GM18505 (cell line): ENCODE results near the gene TRAIP.
"Not testable (repeated sequence)": the region's sequence is repeated elsewhere in the genome, so short reads cannot be mapped to it uniquely, and the experiment has no call there.

Experiments
- ATAC-seq: cut with Tn5 transposase; IDR thresholded peaks from one replicate; pipeline ENCODE4 v1.9.1; 2021; ENCODE audit not compliant: unreplicated experiment
- POLR2A ChIP-seq: IDR thresholded peaks from 4 replicates; pipeline ENCODE4 v1.6.1; 2011; ENCODE audit warnings: borderline replicate concordance; ENCODE audit not compliant: insufficient read depth, insufficient read length; ENCODE audit errors: extremely low read depth

Gene TRAIP

GRCh38 chr3:49856181-49857005, at the start of gene TRAIP:
TSS of gene TRAIP (minus strand) at chr3:49856564. CDS start at chr3:49856453, 111 bp downstream.
- ATAC-seq, result peak; percentile 85
- peak; percentile 87 for TF ChIP-seq POLR2A

DNA sequence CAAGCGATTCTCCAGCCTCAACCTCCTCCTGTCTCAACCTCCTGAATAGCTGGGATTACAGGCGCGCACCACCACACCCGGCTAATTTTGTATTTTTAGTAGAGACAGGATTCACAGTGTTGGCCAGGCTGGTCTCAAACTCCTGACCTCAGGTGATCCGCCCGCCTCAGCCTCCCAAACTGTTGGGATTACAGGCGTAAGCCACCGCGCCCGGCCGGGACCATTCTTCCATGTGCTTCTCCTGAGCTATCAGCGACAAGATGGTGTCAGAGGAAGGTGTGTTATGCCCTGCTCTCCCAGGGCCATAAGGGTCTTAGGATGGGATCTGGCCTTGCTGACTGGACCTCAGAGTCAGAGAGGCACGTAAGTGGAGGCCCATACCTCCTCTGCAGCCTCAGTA, 48.1 kb upstream of the TRAIP start:
- ATAC-seq, result not testable (repeated sequence)

GRCh38 chr3:49903451-49904424, 47.4 kb upstream of the TRAIP start, which contains the start of gene MST1R:
TSS of gene MST1R (minus strand) at chr3:49903873. CDS start at chr3:49903609, 264 bp downstream.
- TF ChIP-seq POLR2A, result peak; percentile 62
- peak; percentile 71 for ATAC-seq

DNA sequence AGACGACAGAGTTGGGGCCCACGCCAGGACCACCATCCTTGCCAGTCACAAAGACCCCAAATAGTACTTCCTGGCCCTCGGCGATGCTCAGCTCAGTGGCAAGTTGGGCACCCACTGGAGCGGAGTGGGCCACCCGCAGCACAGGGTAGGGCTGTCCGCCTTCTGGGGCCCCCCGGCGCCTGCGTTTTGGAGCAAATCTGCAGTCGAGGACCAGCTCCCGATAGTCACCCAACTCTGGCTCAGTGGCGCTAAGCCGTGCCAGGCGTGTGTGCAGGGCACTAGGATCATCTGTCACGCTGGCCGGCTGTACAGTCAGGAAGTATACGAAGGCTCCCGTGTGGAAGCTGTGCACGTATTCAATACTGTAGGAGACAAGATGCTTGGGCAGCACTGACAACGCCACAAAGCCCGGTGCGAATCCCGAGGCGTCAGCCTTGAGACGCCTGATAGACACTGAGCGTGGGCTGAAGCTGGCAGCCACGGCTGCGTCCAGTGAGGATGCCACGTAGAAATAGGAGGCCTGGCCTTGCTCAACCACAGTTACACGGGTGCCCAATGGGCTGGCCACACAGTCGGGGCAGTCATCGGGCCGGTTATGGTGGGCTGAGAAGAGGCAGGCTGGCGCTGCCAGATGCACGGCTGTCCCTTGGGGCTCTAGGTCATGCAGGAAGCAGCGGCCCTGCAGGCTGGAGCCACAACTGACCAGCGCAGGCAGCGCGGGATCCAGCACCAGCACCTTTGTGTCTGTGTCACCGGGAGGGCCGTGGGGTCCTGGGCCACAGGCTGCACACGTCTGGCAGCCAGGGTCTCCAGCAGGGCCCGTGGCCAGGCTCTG, 46.4 kb upstream of the TRAIP start:
- TF ChIP-seq POLR2A, result no peak
- no peak for ATAC-seq

- no peak for TF ChIP-seq POLR2A
- no peak for ATAC-seq
These were observed 45.3 kb upstream of the TRAIP start for GRCh38 chr3:49901366-49902339.

- ATAC-seq, result no peak
- no peak for TF ChIP-seq POLR2A
These were observed 44.3 kb upstream of the TRAIP start for GRCh38 chr3:49900491-49901153.

- no peak for TF ChIP-seq POLR2A
- no peak for ATAC-seq
These were observed 43.5 kb upstream of the TRAIP start for GRCh38 chr3:49899815-49900214.

- no peak for TF ChIP-seq POLR2A
- no peak for ATAC-seq
These were observed 42.6 kb upstream of the TRAIP start for GRCh38 chr3:49898991-49899390.

DNA sequence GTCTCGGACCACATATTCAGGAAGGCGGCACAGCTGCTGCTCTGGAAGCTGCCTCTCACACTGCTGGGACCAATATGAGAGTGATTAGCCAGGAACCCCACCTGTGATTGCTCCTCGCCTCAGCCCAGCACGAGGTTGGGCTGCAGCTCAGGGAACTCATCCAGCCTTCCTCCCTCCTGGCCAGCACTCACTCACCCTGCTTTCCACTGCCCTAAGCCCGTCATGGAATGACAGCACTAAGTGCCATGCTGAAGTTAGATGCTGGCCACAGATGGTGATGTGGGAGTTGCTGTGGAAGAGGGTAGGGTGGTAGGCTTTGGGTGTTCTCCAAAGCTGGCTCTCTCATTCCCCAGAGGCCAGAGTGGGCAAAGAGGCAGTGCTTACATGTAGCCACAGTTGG, 40.0 kb upstream of the TRAIP start:
- TF ChIP-seq POLR2A, result no peak
- no peak for ATAC-seq

GRCh38 chr3:49895791-49896190, 39.4 kb upstream of the TRAIP start:
- TF ChIP-seq POLR2A, result no peak
- no peak for ATAC-seq

DNA sequence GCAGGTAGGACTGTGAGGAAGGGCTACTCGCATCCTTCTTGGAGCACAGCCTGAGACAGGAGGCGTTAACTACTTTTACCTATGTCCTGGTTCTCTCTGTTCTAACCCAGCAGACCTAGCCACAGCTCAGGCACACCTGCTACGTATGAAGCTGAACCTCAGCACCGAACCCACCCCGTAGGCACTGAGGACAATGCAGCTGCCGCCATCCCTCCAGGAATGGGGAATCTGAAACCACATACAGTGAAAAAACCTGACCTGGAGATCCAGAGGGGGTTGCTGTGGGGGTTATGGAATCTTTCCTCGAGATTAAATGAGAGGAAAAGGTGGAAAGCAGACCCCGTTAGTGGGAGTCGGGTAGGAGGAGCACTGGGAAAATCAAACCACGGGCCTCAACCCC, 32.9 kb upstream of the TRAIP start:
- no peak for ATAC-seq
- TF ChIP-seq POLR2A, result no peak
